ENCODE measurements around the gene GPSM1. TPM values are rescaled to one million over a fixed set of nuclear protein-coding genes. Genes with fewer than 3 reads are reported as not detected.
"Not testable (repeated sequence)": the region's sequence is repeated elsewhere in the genome, so short reads cannot be mapped to it uniquely, and the experiment has no call there.

The GPSM1 gene
- total RNA-seq, 1 experiment from 2014 or later: 26.9 TPM

GRCh38 chr9:136348691-136349090, 21.4 kb downstream of the GPSM1 start:
- Histone ChIP-seq H4K20me1 (ENCODE audit: low read length) (no peaks in the 10 kb centered on the region), H3K27me3 (ENCODE audit: low read length) (no peaks in the 10 kb centered on the region), H3K9me2 (replicated peaks; ENCODE audit: low read length) (no peaks in the 10 kb centered on the region), H3K36me3 (ENCODE audit: low read depth, low read length) (no peaks in the 10 kb centered on the region), H3F3A (ENCODE audit: low read length, unreplicated experiment) (no peaks in the 10 kb centered on the region), H2AFZ (ENCODE audit: low read length) (no peak overlapping the region), H3K9ac (ENCODE audit: low read length) (no peak overlapping the region), H3K27ac (ENCODE audit: low read length) (no peak overlapping the region), H3K9me3 (ENCODE audit: low read length) (no peaks in the 10 kb centered on the region), H3K4me2 (ENCODE audit: low read length) (no peak overlapping the region), H3K4me1 (ENCODE audit: insufficient read depth, low read length) (peaks cover 12% of the 10 kb centered on the region; the same call in 1 of the 2 replicates), H3K4me3 (ENCODE audit: low read length) (no peak overlapping the region), H3K79me2 (ENCODE audit: low read length) (no peaks in the 10 kb centered on the region)
- ChIA-PET CTCF (no interaction called here), POLR2A (ENCODE audit: unreplicated experiment) (no interaction called here)
- DNase-seq: no peak
- TF ChIP-seq EZH2phosphoT487 (IDR thresholded peaks at IDR 0.05; ENCODE audit: borderline replicate concordance, low read length): no peak
- TF ChIP-seq EZH2 (IDR thresholded peaks at IDR 0.05; ENCODE audit: low read length, unreplicated experiment): no peak
- TF ChIP-seq, protein P1, sequence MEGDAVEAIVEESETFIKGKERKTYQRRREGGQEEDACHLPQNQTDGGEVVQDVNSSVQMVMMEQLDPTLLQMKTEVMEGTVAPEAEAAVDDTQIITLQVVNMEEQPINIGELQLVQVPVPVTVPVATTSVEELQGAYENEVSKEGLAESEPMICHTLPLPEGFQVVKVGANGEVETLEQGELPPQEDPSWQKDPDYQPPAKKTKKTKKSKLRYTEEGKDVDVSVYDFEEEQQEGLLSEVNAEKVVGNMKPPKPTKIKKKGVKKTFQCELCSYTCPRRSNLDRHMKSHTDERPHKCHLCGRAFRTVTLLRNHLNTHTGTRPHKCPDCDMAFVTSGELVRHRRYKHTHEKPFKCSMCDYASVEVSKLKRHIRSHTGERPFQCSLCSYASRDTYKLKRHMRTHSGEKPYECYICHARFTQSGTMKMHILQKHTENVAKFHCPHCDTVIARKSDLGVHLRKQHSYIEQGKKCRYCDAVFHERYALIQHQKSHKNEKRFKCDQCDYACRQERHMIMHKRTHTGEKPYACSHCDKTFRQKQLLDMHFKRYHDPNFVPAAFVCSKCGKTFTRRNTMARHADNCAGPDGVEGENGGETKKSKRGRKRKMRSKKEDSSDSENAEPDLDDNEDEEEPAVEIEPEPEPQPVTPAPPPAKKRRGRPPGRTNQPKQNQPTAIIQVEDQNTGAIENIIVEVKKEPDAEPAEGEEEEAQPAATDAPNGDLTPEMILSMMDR (conservative IDR thresholded peaks at IDR 0.05; ENCODE audit: low read depth, low read length): no peak
- BruUV-seq (replicated peaks): no TSS peak
- intact Hi-C loops (cut with micrococcal nuclease): no loop called here
- ATAC-seq: no peak

GRCh38 chr9:136349546-136349945, 22.2 kb downstream of the GPSM1 start:
- Histone ChIP-seq H3F3A (ENCODE audit: low read length, unreplicated experiment) (no peaks in the 10 kb centered on the region), H3K27me3 (ENCODE audit: low read length) (no peaks in the 10 kb centered on the region), H3K9ac (ENCODE audit: low read length) (no peak overlapping the region), H4K20me1 (ENCODE audit: low read length) (no peaks in the 10 kb centered on the region), H3K27ac (ENCODE audit: low read length) (no peak overlapping the region), H3K9me2 (replicated peaks; ENCODE audit: low read length) (no peaks in the 10 kb centered on the region), H3K4me2 (ENCODE audit: low read length) (no peak overlapping the region), H3K4me1 (ENCODE audit: insufficient read depth, low read length) (peaks cover 15% of the 10 kb centered on the region; the same call in 1 of the 2 replicates), H3K79me2 (ENCODE audit: low read length) (no peaks in the 10 kb centered on the region), H3K36me3 (ENCODE audit: low read depth, low read length) (no peaks in the 10 kb centered on the region), H3K9me3 (ENCODE audit: low read length) (no peaks in the 10 kb centered on the region), H2AFZ (ENCODE audit: low read length) (no peak overlapping the region), H3K4me3 (ENCODE audit: low read length) (no peak overlapping the region)
- BruUV-seq (replicated peaks): no TSS peak
- no peak for DNase-seq
- ChIA-PET CTCF (no interaction called here), POLR2A (ENCODE audit: unreplicated experiment) (no interaction called here)
- TF ChIP-seq, protein P1 (conservative IDR thresholded peaks at IDR 0.05; ENCODE audit: low read depth, low read length): no peak
- TF ChIP-seq EZH2phosphoT487 (IDR thresholded peaks at IDR 0.05; ENCODE audit: borderline replicate concordance, low read length) (no peak), EZH2 (IDR thresholded peaks at IDR 0.05; ENCODE audit: low read length, unreplicated experiment) (no peak)
- no peak for ATAC-seq
- intact Hi-C loops (cut with micrococcal nuclease): no loop called here

GRCh38 chr9:136351252-136351800, 24.0 kb downstream of the GPSM1 start:
- H3K4me3 ChIP-seq (ENCODE audit: low read length): no peak overlapping the region
- peaks cover 7% of the 10 kb centered on the region; the same call in 1 of the 2 replicates for H3K4me1 ChIP-seq (ENCODE audit: insufficient read depth, low read length)
- H3K9ac ChIP-seq (ENCODE audit: low read length): no peak overlapping the region
- H3K9me2 ChIP-seq (replicated peaks; ENCODE audit: low read length): no peaks in the 10 kb centered on the region
- TF ChIP-seq EZH2 (IDR thresholded peaks at IDR 0.05; ENCODE audit: low read length, unreplicated experiment): no peak
- TF ChIP-seq, protein P1 (conservative IDR thresholded peaks at IDR 0.05; ENCODE audit: low read depth, low read length): no peak
- no peak for TF ChIP-seq EZH2phosphoT487 (IDR thresholded peaks at IDR 0.05; ENCODE audit: borderline replicate concordance, low read length)
- ChIA-PET CTCF (no interaction called here), POLR2A (ENCODE audit: unreplicated experiment) (no interaction called here)
- no peak for DNase-seq
- no peaks in the 10 kb centered on the region for H3K79me2 ChIP-seq (ENCODE audit: low read length)
- BruUV-seq (replicated peaks): no TSS peak
- no peak overlapping the region for H3K27ac ChIP-seq (ENCODE audit: low read length)
- no peak for ATAC-seq
- no peaks in the 10 kb centered on the region for H4K20me1 ChIP-seq (ENCODE audit: low read length)
- H3F3A ChIP-seq (ENCODE audit: low read length, unreplicated experiment): no peaks in the 10 kb centered on the region
- no peaks in the 10 kb centered on the region for H3K27me3 ChIP-seq (ENCODE audit: low read length)
- no peaks in the 10 kb centered on the region for H3K9me3 ChIP-seq (ENCODE audit: low read length)
- H3K4me2 ChIP-seq (ENCODE audit: low read length): no peak overlapping the region
- no peak overlapping the region for H2AFZ ChIP-seq (ENCODE audit: low read length)
- H3K36me3 ChIP-seq (ENCODE audit: low read depth, low read length): no peaks in the 10 kb centered on the region
- intact Hi-C loops (cut with micrococcal nuclease): no loop called here

GRCh38 chr9:136351868-136352267, 24.5 kb downstream of the GPSM1 start:
- POLR2A ChIA-PET (ENCODE audit: unreplicated experiment); H4K20me1 ChIP-seq (ENCODE audit: low read length); intact Hi-C loops (cut with micrococcal nuclease); DNase-seq; BruUV-seq (replicated peaks); H3K4me1 ChIP-seq (ENCODE audit: insufficient read depth, low read length); H3K4me2 ChIP-seq (ENCODE audit: low read length); CTCF ChIA-PET; H2AFZ ChIP-seq (ENCODE audit: low read length); H3F3A ChIP-seq (ENCODE audit: low read length, unreplicated experiment); H3K27ac ChIP-seq (ENCODE audit: low read length); H3K9me2 ChIP-seq (replicated peaks; ENCODE audit: low read length); H3K79me2 ChIP-seq (ENCODE audit: low read length); H3K4me3 ChIP-seq (ENCODE audit: low read length); H3K27me3 ChIP-seq (ENCODE audit: low read length); H3K9ac ChIP-seq (ENCODE audit: low read length); H3K36me3 ChIP-seq (ENCODE audit: low read depth, low read length); H3K9me3 ChIP-seq (ENCODE audit: low read length); ATAC-seq: not testable (repeated sequence)

All from PC-3 (cell line).